Measurements from ENCODE around the gene MYBPC3.

MYBPC3 gene

GRCh38 chr11:47356129-47356997, 3.9 kb upstream of the MYBPC3 start:
- no peak for DNase-seq

DNA sequence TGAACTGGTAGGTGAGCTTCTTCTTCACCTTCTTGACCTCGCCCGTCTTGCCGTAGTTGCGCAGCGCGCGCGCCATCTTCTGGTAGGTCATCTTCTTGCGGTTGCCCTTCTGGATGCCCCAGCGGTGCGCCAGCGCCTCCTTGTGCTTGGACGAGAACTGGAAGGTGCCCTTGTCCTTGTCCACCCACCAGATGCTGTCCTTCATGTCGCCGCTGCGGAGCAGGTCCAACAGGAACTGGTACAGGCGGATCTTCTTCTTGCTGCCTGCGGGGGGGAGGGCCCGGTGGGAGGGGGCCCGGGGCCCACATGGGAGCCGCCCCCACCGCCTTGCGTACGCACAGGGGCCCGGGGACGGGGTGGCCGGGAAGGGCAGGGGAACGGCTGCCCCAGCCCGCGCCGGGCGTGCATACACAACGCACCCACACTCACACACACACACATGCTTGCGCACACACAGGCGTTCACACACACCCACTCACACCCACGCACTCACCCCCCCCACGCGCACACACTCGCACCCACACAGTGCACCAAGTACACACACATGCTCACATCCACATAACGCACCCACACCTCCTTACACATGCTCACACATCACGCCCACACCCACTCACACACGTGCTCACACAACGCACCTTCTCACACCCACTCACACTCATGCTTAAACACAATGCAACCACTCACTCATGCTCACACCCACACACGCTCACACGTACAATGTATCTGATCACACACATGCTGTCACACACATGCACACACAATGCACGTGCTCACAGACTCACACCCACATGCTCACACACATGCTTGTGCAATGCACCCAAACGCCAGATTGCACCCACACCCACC, 3.0 kb upstream of the MYBPC3 start:
- DNase-seq, result no peak

DNA sequence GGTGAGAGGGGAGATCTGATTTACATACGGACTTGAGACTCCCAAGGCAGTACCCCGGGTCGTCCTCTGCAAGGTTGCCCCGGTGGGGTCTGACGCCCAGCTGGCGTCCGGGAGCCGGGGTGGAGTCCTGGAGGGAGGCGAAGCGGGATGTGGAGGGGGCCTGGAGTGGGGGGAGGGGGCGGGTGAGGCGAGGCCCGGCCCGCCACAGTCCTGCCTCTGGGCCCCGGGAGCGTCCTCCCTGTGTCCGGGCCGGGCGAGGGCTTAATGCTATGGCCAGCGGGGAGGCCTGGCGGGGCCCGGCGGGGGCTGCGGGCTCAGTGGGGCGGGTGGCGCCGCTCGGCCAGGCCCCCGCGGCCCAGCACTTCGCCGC, 2.4 kb upstream of the MYBPC3 start:
- DNase-seq, result no peak

GRCh38 chr11:47353978-47354774, 1.7 kb upstream of the MYBPC3 start:
- DNase-seq, result no peak

DNA sequence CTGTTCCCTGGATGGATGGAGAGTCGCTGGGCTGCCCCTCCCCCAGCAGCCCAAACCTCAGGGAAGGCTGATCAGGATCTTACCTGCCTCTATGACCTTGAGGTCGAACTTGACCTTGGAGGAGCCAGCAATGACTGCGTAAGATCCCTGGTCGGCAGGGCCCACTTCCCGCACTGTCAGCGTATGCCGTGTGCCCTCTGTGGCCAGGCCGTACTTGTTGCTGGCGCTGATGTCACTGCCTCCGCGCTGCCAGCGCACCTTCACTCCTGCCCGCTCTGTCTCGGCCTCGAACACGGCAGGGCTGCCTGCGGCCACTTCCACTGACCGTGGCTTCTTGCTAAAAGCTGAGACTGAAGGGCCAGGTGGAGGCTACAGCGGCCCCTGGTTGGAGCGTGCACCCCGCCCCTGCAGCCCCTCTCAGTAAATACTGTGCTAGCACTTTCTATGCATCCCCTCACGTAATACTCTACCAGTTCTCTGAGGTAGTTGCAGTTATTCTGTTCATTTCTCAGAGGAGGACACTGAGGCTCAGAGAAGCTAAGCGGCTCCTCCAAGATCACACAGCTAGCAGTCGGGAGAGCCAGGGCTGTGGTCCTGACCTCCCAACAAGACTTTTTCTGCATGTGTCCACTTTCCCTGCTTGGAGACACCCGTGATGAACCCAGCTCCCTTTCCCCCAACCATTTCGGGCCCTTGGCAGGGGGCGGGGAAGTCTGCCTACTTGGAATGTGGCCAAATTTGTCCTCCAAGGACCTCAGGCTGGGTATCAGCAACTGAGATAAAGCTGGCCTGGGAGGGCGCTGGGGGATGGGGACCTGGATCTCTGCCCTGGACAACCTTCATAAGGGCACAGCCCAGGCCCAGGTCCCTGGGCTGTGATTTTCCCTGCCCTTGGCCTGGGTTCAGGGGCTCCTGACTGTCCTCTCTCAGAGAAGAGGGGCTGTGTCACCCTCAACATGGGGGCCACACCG, 1.1 kb downstream of the MYBPC3 start:
- DNase-seq, result no peak

- no peak for DNase-seq
These were observed 2.2 kb downstream of the MYBPC3 start for GRCh38 chr11:47350315-47350714.

DNA sequence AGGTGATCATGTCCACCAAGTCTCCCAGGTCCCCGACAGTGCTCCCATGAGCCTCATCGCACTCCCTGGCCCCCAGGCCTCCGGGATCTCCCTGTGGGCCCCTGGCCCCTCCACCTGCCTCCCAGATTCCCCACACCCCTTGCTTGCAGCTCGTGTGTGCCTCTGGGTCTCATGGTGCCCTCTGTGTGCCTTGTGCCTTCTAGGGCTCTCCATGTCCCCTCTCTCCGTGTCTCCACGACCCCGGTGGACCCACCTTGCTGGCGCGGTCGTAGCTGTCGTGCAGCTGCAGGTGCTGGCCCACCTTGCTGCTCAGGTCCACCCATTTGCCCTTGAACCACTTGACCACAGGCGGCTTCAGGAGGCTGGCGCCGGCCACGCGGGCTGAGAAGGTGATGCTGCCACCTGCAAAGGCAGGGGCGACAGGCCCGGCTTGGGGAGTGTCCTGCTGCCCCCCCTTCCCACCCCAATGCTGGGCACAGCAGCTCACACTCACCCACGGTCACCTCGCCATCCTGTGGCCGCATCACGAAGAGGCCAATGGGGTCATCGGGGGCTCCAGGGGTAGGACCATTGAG, 2.9 kb downstream of the MYBPC3 start:
- DNase-seq, result no peak

DNA sequence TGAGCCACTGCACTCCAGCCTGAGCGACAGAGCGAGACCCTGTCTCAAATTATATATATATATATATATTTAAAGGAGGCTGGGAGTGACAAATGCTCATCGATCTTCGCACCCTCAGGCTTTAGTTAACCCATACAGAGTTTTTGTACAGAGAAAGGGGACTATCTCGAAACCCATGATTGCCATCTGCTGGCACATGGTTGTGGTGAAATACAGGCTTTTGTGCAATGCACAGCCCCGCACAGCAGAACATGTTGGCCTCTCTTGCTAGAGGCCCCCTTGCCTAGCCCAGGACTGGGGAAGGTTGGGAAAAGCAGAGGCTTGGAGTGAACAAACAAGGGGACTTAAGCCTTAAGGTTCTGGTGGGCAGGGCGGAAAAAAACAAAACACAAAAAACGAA, 3.6 kb downstream of the MYBPC3 start:
- DNase-seq, result no peak

DNA sequence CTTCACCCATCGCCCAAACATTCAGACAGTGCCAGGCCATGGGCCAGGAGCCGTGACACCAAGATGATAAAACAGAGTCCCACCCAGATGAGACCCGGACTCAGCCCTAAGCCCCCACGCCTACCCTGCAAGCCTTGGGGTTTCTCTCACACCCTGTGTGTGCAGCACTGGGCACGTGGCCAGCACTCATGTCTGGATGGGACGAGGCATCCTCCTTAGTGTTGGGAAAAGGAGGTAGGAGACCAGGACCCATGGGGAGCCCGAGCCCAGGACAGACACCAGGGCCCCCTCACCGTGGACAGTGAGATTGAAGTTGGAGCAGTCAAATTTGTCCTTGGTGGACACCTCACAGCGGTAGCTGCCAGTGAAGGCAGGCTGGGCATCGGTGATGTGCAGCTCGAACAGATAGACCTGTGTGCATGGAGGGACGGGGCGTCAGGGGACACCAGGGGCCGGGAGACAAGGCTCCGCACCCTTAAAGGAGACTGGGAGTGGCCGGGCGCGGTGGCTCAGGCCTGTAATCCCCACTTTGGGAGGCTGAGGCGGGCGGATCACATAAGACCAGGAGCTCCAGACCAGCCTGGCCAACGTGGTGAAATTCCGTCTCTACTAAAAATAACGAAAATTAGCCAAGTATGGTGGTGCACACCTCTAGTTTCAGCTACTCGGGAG, 4.2 kb downstream of the MYBPC3 start:
- DNase-seq, result no peak

- no peak for DNase-seq
These were observed 5.4 kb downstream of the MYBPC3 start for GRCh38 chr11:47347137-47347536.

DNA sequence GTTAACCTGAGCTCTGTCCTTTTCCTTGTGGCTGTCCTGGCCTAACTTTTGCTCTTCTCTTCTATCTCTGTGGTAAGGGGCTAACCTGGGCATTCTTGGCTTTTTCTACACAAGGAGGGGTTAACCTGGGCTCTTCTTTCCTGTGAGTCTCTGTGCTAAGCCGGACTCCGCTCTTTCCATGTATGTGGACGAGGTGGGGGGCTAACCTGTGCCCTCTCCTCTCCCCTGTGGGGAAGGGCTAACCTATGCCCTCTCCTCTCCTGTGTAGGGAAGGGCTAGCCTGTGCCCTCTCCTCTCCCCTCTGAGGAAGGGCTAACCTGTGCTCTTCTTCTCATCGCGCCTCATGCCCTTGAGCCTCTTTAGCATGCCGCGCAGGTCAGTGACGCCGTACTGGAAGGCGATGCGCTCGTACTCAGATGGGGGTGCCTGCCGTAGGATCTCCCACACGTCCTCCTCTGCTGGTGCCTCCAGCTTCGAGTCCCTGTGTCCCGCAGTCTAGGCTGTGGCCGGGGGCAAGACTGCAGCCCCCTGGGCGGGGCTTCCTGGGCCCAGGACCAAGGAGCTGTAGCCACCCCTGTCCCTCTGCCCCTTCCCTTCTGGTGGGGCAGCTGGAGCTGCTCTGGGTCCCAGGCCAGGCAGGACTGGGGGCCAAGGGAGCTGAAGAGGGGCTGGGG, 6.5 kb downstream of the MYBPC3 start:
- no peak for DNase-seq

DNA sequence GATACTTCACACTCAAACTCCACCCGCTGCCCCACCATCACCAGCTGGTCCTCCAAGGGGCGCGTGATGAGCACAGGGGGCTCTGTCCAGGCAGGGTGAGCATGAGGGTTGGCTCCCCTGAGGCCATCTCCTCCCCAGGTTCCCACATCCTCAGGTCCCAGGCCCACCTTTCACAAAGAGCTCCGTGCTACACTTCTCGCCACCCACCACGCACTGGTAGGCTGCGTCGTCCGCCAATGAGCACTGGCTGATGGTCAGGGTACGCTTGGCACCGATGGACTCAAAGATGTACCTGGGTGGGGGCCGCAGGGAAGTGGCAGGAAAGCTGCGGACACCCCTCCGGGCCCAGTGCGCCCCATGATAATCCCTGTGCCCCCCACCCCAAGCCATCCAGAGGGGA, 9.6 kb downstream of the MYBPC3 start:
- DNase-seq, result no peak

GRCh38 chr11:47342036-47342803, 10.3 kb downstream of the MYBPC3 start:
- DNase-seq, result no peak

GRCh38 chr11:47340980-47341775, 11.3 kb downstream of the MYBPC3 start:
- DNase-seq, result no peak

- DNase-seq, result no peak
These were observed 12.5 kb downstream of the MYBPC3 start for GRCh38 chr11:47340010-47340409.

DNA sequence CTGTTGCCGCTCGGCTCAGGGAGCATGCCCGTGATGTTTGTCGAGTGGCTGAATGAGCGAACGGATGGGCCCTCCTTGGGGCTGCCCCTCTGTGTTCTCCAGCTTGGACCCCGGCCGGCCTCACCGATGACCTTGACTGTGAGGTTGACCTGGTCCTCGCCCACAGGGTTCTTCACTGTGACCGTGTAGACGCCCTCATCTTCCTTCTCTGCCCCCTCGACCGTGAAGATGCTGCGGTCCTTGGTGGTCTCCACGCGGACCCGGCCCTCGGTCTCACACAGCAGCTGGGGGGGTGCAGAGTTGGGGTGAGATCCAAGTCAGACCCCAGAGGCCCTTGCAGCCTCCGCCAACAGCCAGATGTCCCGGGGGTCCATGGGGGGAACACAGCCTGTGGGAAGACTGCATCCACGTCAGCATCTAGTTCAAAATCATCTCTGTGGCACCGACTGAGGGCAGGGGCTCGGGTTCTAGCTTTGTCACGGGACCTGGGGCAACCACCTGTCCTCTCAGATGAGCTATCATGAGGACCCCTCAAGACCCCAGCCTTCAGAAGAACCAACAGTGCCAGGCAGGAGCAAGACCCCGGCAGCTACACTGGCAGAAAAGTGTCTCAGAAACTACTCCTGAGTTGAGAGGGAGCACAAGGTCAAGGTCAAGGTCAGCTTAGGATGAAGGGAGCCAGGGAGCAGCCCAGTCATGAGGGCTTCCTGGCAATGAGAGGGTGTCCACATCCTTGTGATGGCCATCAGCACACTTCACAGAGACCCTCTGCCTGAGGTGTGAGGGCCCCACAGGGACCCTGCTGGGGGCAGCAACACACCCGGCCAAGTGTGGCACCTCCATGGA, 13.9 kb downstream of the MYBPC3 start:
- DNase-seq, result no peak

- no peak for DNase-seq
These were observed 15.1 kb downstream of the MYBPC3 start for GRCh38 chr11:47337229-47337924.

Data from effector CD4-positive, alpha-beta T cell (primary cell).